GM12872 (cell line): ENCODE measurements around the gene ARHGAP26.

Source experiments
- CTCF ChIP-seq: IDR thresholded peaks from 3 replicates; pipeline ENCODE4 v1.5.1; 2011; ENCODE audit warnings: low read depth, mild to moderate bottlenecking, low read length, moderate library complexity; ENCODE audit not compliant: insufficient read depth

The ARHGAP26 gene

GRCh38 chr5:142982821-142983200 lies 212.6 kb downstream of the ARHGAP26 start:
- TF ChIP-seq CTCF = peak; percentile 50

- TF ChIP-seq CTCF = no peak
These were observed 213.8 kb downstream of the ARHGAP26 start for GRCh38 chr5:142984011-142984410.

- no peak for TF ChIP-seq CTCF
These were observed 214.3 kb downstream of the ARHGAP26 start for GRCh38 chr5:142984525-142984924.

GRCh38 chr5:142994218-142994617 lies 224.0 kb downstream of the ARHGAP26 start:
- TF ChIP-seq CTCF = no peak

- no peak for TF ChIP-seq CTCF
These were observed 227.4 kb downstream of the ARHGAP26 start for GRCh38 chr5:142997591-142997990.

- TF ChIP-seq CTCF = no peak
These were observed 228.3 kb downstream of the ARHGAP26 start for GRCh38 chr5:142998316-142999020.

- TF ChIP-seq CTCF = no peak
These were observed 231.7 kb downstream of the ARHGAP26 start for GRCh38 chr5:143001764-143002351.
